SKM-1 (cell line): ENCODE measurements around the gene ZBTB20.

ENCODE experiments used
- DNase-seq: peaks from one replicate; lab custom pipeline; 2025; ENCODE audit not compliant: unreplicated experiment; lab: John Stamatoyannopoulos, UW

ZBTB20 gene

DNA sequence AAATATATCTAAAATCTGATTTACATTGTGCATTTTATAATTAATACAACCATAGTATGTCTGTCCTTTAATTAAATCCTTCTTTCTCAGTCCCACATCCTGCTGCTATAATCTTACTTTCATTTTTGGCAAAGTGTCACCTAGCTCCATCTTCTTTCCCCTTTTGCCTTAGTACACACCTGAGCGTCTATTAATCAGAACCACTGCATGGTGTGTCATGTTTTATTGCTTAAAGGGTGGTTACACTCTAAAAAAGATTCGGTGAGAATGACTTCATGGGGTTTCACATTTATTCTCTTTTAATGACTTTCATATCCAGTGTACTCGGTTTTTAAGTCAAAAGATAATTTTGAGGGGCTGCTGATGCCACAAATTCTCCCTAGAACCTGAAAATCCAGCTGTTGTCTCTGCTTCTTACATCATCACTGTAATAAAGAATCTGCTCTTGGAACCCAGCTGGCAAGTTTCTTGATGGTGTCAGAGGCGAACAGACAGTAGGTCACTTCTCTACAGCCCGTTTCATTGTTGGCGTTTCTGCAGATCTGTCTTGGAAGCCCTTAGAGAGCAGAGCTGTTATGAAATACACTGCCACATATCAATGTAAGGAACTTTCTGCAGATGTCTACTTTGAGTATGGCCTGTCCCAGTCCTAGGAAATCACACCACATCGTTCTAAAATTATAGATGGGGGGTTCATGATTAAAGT lies 753.6 kb downstream of the ZBTB20 start:
- no peak for DNase-seq

- DNase-seq: no peak
Measured at GRCh38 chr3:114392831-114393230, 754.3 kb downstream of the ZBTB20 start.

- no peak for DNase-seq
Measured at GRCh38 chr3:114389156-114389555, 757.9 kb downstream of the ZBTB20 start.

GRCh38 chr3:114384558-114384903 lies 762.6 kb downstream of the ZBTB20 start:
- no peak for DNase-seq

DNA sequence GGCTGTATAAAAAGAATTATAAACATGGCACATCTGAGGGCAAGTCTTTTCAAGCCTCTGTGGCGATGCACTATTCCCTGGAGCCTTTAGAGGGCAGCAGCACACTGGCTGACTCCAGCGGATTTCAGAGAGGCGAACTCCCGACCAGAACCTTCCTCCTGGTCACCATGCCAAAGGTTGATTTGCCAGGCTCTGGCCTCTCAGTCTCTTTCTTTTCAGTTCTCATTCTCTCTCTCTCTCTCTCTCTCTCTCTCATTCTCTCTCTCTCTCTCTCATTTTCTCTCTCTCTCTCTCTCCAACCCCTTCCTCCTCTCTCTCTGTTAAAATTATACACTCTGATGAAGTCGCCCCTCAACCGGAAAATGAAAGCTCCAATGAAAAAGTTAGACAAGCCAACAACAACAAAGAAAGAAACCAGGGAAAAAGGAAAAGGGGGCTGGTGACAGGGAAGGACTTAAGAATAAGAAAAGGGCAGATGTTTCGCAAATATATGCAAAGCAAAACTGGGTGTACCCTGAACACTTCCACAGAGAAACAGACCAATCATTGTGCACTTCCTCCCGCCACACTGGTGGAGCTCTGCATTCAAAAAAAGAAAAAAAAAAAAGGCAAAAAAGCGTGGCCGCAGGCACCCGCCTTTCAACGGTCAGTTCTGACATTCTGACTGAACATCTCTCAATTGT lies 763.1 kb downstream of the ZBTB20 start:
- peak; percentile 46 for DNase-seq

DNA sequence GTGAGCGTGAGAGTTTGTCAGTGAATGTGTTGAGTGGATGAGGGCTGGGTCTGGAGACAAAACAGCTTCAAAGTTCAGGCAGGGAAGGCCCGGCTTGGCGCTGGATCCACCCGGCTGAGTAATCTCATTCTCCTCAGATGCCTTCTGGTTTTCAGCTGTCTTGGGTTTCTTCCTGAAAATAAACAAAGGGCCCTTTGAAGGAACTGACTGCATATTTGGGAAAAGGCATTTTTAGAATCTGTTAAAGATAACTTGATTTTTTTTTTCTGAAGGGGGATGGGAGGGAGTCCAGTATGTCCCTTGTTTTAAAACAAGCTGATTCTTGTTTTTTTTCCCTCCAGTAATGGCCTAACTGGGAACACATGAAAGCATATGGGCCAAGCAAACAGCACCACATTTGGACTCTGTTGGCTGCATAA lies 766.8 kb downstream of the ZBTB20 start:
- no peak for DNase-seq

GRCh38 chr3:114379266-114379665 lies 767.8 kb downstream of the ZBTB20 start:
- no peak for DNase-seq

DNA sequence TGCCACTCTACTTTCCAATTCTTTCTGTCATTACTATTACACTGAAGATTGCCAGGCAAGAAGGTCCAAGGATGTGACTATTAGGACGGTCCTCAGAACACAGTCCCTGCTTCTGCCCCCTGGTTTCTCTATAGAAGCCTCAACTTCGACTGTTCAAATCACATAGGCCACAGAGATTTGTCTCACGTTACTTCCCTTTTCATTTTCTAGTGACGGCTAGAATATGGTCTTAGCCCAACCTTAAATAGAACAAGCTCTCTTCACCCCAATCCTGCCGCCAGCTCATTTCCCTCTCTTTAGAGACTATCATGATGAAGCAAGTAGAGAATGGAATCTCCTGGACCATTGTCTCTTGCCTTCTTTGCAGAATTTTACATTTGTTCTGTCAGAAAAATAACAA lies 768.3 kb downstream of the ZBTB20 start:
- DNase-seq: no peak

- no peak for DNase-seq
Measured at GRCh38 chr3:114377426-114377825, 769.7 kb downstream of the ZBTB20 start.

GRCh38 chr3:114376516-114377185 lies 770.4 kb downstream of the ZBTB20 start:
- no peak for DNase-seq

GRCh38 chr3:114375608-114376421 lies 771.3 kb downstream of the ZBTB20 start:
- DNase-seq: no peak

DNA sequence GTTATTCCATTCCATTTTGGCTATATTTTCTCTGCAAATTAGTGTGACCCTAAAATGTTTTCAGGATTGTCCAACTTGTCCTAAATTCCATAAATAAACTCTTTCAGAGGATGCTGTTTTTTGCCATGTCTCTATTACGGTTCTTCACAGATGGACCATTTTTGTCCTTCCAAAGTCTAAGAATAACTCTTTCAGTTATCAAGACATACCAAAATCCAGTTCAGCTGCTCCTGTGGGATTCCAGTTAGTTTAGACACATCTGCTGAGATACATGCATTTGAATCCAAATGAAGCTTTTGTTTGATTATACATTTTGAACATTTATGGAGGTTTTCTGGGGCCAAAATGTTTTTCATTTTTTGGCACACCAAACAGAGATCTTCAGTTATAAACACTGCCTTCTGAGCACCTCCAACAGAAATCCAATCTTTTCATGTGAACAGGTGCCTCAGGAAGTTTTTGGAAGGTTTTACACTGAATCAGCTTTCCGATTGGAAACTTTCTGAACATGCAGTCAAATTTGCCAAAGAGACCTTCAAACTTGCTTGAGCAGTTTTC lies 772.6 kb downstream of the ZBTB20 start:
- no peak for DNase-seq

DNA sequence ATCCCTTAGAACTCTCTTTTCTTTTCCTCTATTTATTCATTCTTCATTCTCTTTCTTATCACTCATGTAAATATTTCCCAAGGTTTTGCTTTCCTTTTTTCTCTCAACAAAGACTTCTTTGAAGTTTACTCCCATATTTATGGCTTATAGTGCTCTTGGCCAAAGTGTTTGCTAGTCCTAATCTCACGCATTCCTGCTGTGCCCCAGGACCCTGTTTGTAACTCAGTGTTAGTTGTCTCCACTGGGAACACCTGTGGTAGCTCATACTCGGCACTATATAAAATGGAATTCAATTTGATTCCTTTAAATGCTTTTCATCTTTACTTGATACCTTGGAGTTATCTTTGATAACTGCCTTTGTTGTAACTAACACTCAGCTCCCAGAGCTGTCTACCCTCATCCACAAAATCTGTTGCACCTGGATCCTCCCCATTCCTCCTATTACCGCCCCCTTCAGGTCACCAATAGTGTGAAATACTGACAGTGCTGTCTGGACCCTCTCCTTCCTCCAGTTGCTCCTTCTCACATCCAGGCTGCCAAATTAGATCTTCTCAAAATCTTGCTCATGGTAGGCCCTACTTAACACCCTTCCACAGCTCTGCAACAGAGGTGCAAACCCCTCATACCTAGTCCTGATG lies 776.4 kb downstream of the ZBTB20 start:
- DNase-seq: no peak

DNA sequence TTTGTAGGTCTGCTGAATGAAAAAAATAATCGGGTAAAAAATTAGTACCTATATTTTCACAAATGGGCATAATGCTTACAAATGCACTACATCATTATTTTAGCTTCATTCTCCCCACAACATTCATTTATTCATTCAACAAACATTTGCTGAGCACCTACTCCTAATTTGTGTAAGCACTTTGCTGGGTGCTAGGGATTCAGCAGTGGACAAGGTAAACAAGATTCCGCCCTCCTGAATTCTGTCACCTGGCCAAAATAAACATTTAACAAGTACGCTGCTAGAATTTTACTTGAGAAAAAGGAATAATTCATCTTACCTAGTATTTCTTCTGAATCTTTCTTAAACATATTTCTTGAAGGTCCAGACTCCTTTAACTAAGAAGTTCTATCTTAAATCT lies 781.2 kb downstream of the ZBTB20 start:
- no peak for DNase-seq

DNA sequence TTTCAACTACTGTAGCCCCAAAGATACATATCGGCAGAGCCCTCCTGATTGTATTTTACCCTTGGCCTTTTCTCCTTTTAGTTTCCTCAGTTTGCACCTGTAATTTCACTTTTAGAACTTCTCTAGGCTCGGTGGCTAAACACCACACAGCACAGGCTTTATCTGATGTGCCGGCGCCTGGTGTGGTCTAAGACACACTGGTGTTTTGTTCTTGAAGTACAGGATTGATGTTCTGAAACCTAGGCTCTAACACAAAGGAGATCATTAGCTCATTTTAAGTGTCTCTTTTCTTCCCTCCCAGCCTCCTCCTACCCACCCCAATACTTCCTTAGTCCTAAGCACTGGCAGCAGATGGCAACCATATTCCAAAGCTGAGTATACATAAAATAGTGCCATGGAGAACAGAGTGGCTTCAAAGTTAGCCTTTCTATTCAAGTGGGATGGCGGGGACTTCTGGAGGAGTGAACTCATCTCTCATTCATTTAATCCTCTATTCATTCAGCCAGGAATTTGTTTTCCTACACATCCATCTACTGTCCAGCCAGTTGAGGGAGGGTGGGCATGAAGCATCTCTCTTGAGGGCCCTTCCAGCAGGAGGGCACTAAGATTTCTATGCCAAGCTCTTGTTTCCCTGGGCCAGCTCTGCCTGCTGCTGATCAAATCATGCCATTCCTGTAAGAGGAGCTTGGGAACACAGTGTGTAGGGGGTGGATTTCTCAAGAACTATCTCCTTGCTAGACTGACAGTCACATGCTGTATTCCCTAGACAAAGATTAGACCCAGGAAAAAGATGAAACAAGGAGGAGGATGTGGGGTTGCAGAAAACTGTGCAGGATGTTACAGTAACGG lies 782.1 kb downstream of the ZBTB20 start:
- DNase-seq: no peak

- no peak for DNase-seq
Measured at GRCh38 chr3:114363554-114364202, 783.4 kb downstream of the ZBTB20 start.

DNA sequence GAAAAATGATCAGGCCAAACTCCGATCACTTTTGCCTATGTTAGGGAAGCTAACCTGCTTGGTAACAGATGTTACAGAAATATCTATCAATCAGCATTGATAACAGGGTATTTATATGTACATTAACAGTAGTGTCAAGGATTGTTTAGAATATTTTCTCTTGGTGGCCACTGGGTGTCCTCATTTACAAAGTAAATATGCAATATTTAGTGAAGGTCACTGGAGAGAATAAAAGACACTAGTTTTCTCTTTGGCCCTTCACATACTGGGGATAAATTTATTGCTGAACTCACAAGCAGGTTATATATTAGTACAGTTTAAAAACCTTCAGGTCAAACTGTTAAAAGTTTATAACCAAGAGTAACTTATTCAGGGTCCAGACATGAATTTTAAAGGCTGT lies 784.3 kb downstream of the ZBTB20 start:
- DNase-seq: peak; percentile 11

- DNase-seq: no peak
Measured at GRCh38 chr3:114361391-114361790, 785.7 kb downstream of the ZBTB20 start.

- no peak for DNase-seq
Measured at GRCh38 chr3:114356525-114356924, 790.6 kb downstream of the ZBTB20 start.
